ENCODE data around the gene LRRC56.
"Not testable (repeated sequence)": the region's sequence is repeated elsewhere in the genome, so short reads cannot be mapped to it uniquely, and the experiment has no call there.

Gene LRRC56

GRCh38 chr11:502288-503178 lies 34.8 kb upstream of the LRRC56 start:
- DNase-seq: no peak

GRCh38 chr11:503179-503981 lies 33.9 kb upstream of the LRRC56 start:
- DNase-seq: peak; percentile 21

- DNase-seq: peak; percentile 22
These were observed 33.0 kb upstream of the LRRC56 start for GRCh38 chr11:504053-504993.

GRCh38 chr11:504994-505344 lies 32.4 kb upstream of the LRRC56 start:
- no peak for DNase-seq

DNA sequence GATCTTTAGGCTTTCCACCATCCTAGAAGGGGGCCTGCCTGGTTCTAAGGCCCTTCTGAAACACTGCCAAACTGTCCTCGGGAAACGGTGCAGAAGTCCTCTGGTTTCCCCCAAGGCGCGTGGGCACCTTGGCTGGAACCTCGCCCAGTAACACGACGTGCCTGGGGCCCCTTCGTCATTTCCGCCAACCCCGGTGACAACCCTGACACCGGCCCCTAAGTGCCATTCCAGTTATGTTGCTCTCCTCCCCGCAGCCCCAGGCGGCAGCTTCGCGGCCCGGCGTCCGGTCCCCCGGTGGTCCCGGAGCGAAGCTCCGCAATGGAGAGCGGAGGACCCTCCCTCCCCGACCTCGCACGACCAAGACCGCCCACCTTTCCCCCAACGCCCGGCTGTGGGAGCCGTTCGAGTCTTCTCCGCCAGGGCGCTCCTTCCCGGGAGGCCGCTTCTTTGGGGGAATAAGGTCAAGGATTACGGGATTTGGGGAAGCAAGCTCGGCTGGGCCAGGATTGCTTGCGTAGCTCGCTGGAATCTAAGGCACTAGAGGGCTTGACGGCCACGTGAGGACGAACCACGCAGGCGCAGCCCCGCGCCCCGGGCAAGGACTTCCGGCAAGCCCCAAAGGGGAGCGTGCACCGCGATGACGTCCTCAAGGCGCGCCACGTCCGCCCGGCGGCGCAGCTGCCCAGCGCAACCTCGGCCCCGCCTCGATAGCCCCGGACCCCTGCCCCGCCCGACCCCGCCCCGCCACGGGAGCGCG lies 30.9 kb upstream of the LRRC56 start:
- DNase-seq: peak; percentile 98

DNA sequence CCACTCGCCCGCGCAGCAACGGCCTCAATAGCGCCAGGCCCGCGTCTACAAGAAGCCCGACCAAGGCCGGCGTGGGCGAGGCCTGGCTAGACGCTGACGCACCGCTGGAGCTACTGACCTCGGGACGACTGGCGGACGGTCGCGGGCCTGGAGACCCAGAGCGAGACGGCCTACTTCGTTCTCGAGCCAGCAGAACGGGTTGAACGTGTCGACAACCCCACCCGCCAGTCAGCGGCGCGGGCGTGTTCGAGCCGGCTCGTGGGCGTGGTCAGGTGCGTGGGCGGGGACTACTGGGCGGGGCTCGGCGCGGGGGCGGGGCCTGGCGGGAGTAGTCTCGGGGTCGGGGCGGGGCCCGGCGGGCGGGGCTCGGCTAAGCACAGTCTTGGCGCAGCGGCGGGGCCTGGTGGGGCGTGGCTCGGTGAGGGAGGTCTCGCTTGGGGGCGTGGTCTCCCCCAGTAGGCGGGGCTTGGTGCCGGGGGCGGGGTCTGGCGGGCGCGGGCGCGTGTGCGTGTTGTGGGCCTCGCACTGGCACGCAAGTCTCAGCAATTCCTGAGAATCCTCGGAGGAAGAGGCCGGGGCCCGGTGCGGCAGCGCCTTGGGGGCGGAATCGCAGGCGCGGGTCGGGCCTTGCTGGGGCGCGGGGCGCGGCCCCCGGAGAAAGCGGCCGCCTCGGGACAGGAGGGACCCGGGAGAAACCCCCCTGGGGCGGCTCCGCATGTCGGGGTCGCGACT lies 30.2 kb upstream of the LRRC56 start, which contains the start of gene RNH1:
Gene RNH1 (minus strand): TSS at position 248 of the 732 bp plus-strand sequence. CDS start 5,080 bp downstream, outside the sequence.
- DNase-seq: peak; percentile 94

GRCh38 chr11:507727-508515 lies 29.4 kb upstream of the LRRC56 start:
- no peak for DNase-seq

GRCh38 chr11:508956-509355 lies 28.4 kb upstream of the LRRC56 start:
- DNase-seq: no peak

GRCh38 chr11:512761-513595 lies 24.3 kb upstream of the LRRC56 start:
- DNase-seq: no peak

GRCh38 chr11:514606-515005 lies 22.7 kb upstream of the LRRC56 start:
- no peak for DNase-seq

DNA sequence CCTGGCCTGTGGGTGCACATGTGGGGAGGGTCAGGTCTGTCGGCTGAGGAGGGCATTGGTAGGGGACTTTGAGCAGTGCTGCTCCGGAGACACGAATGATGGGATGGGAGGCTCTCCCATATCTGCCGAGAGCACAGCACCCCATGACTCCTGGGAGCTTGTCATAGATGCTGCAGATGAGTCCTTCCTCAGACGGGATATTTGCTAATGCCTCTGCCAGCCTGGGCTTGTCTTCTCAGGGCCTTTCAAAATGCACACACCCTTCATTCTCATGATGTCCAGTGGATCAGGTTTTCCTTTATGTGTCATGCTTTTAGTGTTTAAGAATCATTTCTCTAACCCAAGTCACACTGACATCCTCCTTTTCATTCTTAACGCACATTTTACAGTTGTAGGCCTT lies 22.2 kb upstream of the LRRC56 start:
- DNase-seq: no peak

- DNase-seq: no peak
These were observed 20.9 kb upstream of the LRRC56 start for GRCh38 chr11:516400-516799.

DNA sequence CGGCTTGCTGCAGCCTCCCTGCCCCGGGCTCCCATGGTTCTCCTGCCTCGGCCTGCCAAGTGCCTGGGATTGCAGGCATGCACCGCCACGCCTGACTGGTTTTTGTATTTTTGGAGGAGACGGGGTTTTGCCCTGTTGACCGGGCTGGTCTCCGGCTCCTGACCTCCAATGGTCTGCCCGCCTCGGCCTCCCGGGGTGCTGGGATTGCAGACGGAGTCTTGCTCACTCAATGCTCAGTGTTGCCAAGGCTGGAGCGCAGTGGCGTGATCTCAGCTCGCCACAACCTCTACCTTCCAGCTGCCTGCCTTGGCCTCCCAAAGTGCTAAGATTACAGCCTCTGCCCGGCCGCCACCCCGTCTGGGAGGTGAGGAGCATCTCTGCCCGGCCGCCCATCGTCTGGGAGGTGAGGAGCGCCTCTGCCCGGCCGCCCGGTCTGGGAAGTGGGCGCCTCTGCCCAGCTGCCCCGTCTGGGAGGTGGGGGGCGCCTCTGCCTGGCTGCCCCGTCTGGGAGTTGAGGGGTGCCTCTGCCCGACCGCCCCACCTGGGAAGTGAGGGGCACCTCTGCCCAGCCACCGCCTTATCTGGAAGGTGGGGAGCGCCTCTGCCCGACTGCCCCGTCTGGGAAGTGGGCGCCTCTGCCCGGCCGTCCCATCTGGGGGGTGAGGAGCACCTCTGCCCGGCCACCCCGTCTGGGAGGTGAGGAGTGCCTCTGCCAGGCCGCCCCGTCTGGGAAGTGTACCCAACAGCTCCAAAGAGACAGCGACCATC lies 20.2 kb upstream of the LRRC56 start:
- not testable (repeated sequence) for DNase-seq

DNA sequence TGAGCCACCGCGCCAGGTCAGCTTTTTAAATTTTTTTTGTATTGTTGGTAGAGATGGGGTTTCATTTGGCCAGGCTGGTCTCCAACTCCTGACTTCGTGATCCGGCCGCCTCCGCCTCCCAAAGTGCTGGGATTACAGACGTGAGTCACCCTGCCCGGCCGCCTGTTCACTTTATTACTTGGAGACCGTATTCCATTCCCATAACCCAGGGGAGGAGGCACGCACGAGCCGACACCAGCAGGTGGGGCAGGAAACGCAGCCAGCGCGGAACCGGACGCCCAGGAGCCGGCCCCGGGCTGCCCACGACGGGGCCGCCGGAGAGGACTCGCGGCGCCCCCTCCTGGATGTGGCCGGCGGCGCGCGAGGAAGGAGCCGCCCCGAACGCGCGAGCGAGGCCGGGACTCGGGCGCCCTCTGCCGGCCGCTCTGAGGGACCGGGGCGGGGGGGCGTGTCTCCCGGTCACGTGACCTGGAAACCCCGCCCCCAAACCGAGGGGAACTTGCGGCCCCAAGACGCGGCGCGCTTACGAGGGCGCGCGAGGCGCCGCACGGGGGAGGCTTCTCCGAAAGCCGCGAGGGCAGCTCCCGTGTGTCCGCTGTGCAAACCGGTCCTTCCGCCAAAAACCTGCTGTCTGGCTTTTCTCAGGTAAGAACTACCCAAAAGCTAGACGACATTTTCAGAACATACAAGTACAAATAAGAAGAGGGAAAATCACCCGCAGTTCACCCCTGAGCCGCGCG lies 18.7 kb upstream of the LRRC56 start:
- peak; percentile 94 for DNase-seq

GRCh38 chr11:520428-521176 lies 16.7 kb upstream of the LRRC56 start:
- DNase-seq: no peak

DNA sequence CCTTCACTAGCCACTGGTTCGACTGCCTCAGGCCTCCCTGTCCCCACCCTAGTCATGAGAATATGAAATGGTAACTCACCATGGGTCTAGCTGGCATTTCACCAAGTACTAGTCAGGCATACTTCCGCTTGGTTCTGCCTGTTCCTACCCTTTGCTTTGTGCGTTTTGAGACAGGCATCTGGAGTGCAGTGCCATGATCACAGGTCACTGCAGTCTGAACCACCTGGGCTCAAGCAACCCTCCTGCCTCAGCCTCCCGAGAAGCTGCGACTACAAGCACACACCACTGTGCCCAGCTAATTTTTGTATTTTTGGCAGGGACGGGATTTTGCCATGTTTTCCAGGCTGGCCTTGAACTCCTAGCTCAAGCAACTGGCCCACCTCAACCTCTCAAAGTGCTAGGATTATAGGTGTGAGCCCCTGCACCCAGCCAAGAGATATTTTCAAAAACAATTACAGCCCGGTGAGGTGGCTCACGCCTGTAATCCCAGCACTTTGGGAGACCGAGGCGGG lies 16.1 kb upstream of the LRRC56 start:
- no peak for DNase-seq

- no peak for DNase-seq
These were observed 11.1 kb upstream of the LRRC56 start for GRCh38 chr11:526192-526591.
